HCT116 (cell line): Measurements from ENCODE around the gene RPS24.

Source experiments
- CEBPB ChIP-seq: IDR thresholded peaks from 2 replicates; pipeline ENCODE4 v1.6.1; 2012; ENCODE audit warnings: low read depth
- CTCF ChIP-seq, 3 experiments: fragments of 200-600 bp in 1 of 3; sonication (generic) in 1 of 3; IDR thresholded peaks in 2 of 3; conservative IDR thresholded peaks in 1 of 3; 2 replicates each; pipeline ENCODE4 v1.5.1; 2012 to 2017; ENCODE audit warnings: low read depth in 2 of 3, low read length in 2 of 3, antibody characterized with exemption in 1 of 3, borderline replicate concordance in 1 of 3, control low read depth in 1 of 3, mild to moderate bottlenecking in 1 of 3, mixed read lengths in 1 of 3, mixed run types in 1 of 3, moderate library complexity in 1 of 3; ENCODE audit not compliant: insufficient read depth in 1 of 3
- EGR1 ChIP-seq: IDR thresholded peaks from 2 replicates; pipeline ENCODE4 v1.6.1; 2012; ENCODE audit warnings: low read depth
- EZH2 ChIP-seq: fragments of 200-600 bp; sonication (generic); IDR thresholded peaks from 2 replicates; pipeline ENCODE4 v1.6.1; 2017; ENCODE audit warnings: antibody characterized with exemption, mixed run types
- EZH2phosphoT487 ChIP-seq: fragments of 200-600 bp; IDR thresholded peaks from 2 replicates; pipeline ENCODE4 v1.6.1; 2018; ENCODE audit warnings: antibody characterized with exemption, borderline replicate concordance
- MAX ChIP-seq: IDR thresholded peaks from 2 replicates; pipeline ENCODE4 v1.6.1; 2012
- POLR2A ChIP-seq: IDR thresholded peaks from 2 replicates; pipeline ENCODE4 v1.7.0; 2011; ENCODE audit warnings: borderline replicate concordance; ENCODE audit not compliant: insufficient read depth, insufficient read length; ENCODE audit errors: extremely low read depth
- POLR2AphosphoS5 ChIP-seq: IDR thresholded peaks from 2 replicates; pipeline ENCODE4 v1.6.1; 2011; ENCODE audit warnings: mild to moderate bottlenecking, low read depth, low read length, moderate library complexity
- SIN3A ChIP-seq: IDR thresholded peaks from 2 replicates; pipeline ENCODE4 v1.6.1; 2012; ENCODE audit warnings: low read depth
- TCF7L2 ChIP-seq: IDR thresholded peaks from 2 replicates; pipeline ENCODE4 v1.7.0; 2011; ENCODE audit warnings: borderline replicate concordance, inconsistent platforms; ENCODE audit not compliant: insufficient read depth, insufficient read length; ENCODE audit errors: extremely low read depth

GRCh38 chr10:78009662-78010061 lies 24.0 kb upstream of the RPS24 start:
- TF ChIP-seq CTCF (IDR thresholded peaks at IDR 0.05 in 2 of 3, conservative IDR thresholded peaks at IDR 0.05 in 1 of 3; ENCODE audit: borderline replicate concordance in 1 of 3, insufficient read depth in 1 of 3, low read depth in 2 of 3, low read length in 2 of 3) = no peak
- no peak for TF ChIP-seq EZH2
- TF ChIP-seq EGR1 = no peak
- TF ChIP-seq CEBPB = no peak
- TF ChIP-seq EZH2phosphoT487 = no peak
- no peak for TF ChIP-seq MAX
- TF ChIP-seq POLR2A = no peak
- no peak for TF ChIP-seq POLR2AphosphoS5
- no peak for TF ChIP-seq SIN3A
- TF ChIP-seq TCF7L2 = no peak
